ENCODE data around the gene CACFD1.
"Not testable (repeated sequence)": the region's sequence is repeated elsewhere in the genome, so short reads cannot be mapped to it uniquely, and the experiment has no call there.

CACFD1 gene

GRCh38 chr9:133445293-133445969 is 14.3 kb upstream of the CACFD1 start:
- TF ChIP-seq CTCF (IDR thresholded peaks at IDR 0.05; ENCODE audit: extremely low read depth, insufficient read depth, missing control alignments), result no peak
- DNase-seq (ENCODE audit: low spot score), result no peak
- in situ Hi-C loops (cut with MboI; ENCODE audit: low pct_unique_long_range_greater_than_20kb, low sequenced_read_pairs, unreplicated experiment), result no loop called here

- DNase-seq (ENCODE audit: low spot score), result no peak
- in situ Hi-C loops (cut with MboI; ENCODE audit: low pct_unique_long_range_greater_than_20kb, low sequenced_read_pairs, unreplicated experiment), result no loop called here
Measured at GRCh38 chr9:133448487-133448972, 11.2 kb upstream of the CACFD1 start.

GRCh38 chr9:133449760-133450159 is 10.0 kb upstream of the CACFD1 start:
- DNase-seq (ENCODE audit: low spot score), result no peak
- in situ Hi-C loops (cut with MboI; ENCODE audit: low pct_unique_long_range_greater_than_20kb, low sequenced_read_pairs, unreplicated experiment), result no loop called here
- TF ChIP-seq CTCF (IDR thresholded peaks at IDR 0.05; ENCODE audit: extremely low read depth, insufficient read depth, missing control alignments), result no peak

More at GRCh38 chr9:133448487-133448972, 11.2 kb upstream of the CACFD1 start:
- no peak for TF ChIP-seq CTCF (IDR thresholded peaks at IDR 0.05; ENCODE audit: extremely low read depth, insufficient read depth, missing control alignments)

- in situ Hi-C loops (cut with MboI; ENCODE audit: low pct_unique_long_range_greater_than_20kb, low sequenced_read_pairs, unreplicated experiment), result not testable (repeated sequence)
Measured at GRCh38 chr9:133451865-133452264, 7.9 kb upstream of the CACFD1 start.

GRCh38 chr9:133452562-133452961 is 7.2 kb upstream of the CACFD1 start:
- DNase-seq (ENCODE audit: low spot score), result no peak
- TF ChIP-seq CTCF (IDR thresholded peaks at IDR 0.05; ENCODE audit: extremely low read depth, insufficient read depth, missing control alignments), result no peak
- in situ Hi-C loops (cut with MboI; ENCODE audit: low pct_unique_long_range_greater_than_20kb, low sequenced_read_pairs, unreplicated experiment), result no loop called here

More at GRCh38 chr9:133451865-133452264, 7.9 kb upstream of the CACFD1 start:
- not testable (repeated sequence) for DNase-seq (ENCODE audit: low spot score)

- in situ Hi-C loops (cut with MboI; ENCODE audit: low pct_unique_long_range_greater_than_20kb, low sequenced_read_pairs, unreplicated experiment), result no loop called here
- DNase-seq (ENCODE audit: low spot score), result no peak
Measured at GRCh38 chr9:133453651-133454050, 6.1 kb upstream of the CACFD1 start.

More at GRCh38 chr9:133453651-133454050, 6.1 kb upstream of the CACFD1 start:
- TF ChIP-seq CTCF (IDR thresholded peaks at IDR 0.05; ENCODE audit: extremely low read depth, insufficient read depth, missing control alignments), result no peak
